ENCODE data around the gene SETD3. TPM values are rescaled to one million over a fixed set of nuclear protein-coding genes. Genes with fewer than 3 reads are reported as not detected.

SETD3 gene
- total RNA-seq, 2 experiments from 2014 or later: 63.8 to 66.3 TPM

DNA sequence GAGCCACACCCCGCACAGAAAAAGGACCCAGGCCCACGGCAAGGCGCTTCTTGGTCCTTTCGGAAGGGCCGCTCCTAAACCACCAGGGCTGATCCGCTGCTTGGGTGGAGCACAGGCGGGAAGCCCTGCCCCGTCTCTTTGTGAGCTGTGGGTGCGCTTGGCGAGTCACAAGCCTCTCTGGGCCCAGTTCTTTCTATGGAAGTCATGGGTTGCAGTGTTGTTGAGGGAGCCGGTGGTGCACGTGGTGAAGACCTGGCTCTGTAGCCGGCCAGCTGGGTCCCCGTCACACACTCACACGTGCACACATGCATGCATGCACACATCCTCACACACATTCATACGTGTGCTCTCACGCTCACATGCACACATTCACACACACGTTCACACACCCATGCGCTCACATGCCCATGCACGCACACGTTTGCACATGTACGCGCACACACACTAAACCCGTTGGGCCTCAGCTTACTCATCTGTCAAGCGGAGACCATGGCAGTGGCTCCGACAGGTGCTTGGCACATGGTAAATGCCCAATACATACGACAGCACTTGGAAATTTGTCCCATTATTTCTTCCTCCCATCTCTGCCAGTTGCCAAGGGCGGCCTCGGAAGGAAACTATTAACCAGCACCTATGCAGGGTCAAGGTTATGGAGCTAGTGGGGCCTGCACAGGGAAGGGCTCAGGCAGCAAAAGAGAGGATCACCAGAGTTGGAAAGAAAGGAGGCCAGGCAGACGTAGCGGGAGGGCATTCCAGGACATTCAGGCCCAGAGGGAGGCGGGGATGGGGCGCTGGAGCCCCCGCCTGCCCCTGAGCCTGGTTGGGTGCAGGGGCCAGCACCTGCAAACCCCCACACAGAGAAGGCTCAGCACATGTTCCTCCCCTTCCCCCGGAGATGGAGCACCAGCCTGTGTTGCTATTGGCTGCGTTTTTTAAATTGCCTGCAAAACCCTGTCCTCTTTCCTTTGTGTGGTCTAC, 96.9 kb downstream of the SETD3 start:
- H3K27me3 Mint-ChIP-seq: peaks cover 15% of the 10 kb centered on the region
- H3K9me3 Mint-ChIP-seq: no peaks in the 10 kb centered on the region
- ChIA-PET POLR2A (interaction anchor here (1.4 kb wide), 1 partner anchor 10 kb away, joined by 3 read pairs; no protein-coding TSS in a partner anchor), CTCF (interaction anchor here (1.1 kb wide), 1 partner anchor 9 kb away, joined by 3 read pairs; no protein-coding TSS in a partner anchor)
- no peak for DNase-seq
- peaks cover 9% of the 10 kb centered on the region for H3K4me1 Mint-ChIP-seq
- H3K27ac Mint-ChIP-seq: no peak overlapping the region
- no peak overlapping the region for H3K4me3 Mint-ChIP-seq
- no peaks in the 10 kb centered on the region for H3K36me3 Mint-ChIP-seq (ENCODE audit: low read depth)

DNA sequence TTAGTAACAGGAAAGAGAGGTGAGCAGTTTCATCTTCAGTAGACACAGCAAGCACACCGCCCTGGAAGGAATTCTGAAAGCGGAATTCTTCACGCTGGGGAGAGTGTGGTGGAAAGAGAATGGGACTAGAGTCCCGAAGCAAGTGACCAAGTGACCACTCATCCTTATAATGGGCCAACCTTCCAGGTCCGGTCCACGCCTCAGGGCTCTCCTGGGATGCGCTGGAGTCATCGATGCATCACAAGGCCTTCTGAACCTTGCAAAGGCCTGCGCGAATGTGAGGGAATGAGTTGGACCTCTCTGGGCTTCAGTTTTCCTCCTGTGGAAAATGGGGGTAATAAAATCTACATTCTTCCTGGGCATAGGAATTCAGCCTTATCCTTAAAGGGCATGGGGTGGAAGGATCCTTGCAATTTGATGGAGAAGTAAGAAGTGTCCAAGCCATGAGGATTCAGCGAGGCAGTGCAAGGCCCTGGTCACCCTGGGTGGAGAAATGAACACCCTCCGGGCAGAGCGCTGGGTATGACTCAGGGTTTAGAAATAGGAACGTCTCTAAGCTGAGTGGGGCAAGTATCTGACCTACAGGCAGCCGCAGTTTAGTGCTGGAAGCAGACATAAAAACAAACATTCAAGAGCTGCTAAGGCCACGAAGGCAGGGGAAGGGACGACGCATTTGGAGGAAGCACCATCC, 97.7 kb downstream of the SETD3 start:
- peaks cover 15% of the 10 kb centered on the region for H3K27me3 Mint-ChIP-seq
- POLR2A ChIA-PET: interaction anchor here (1.4 kb wide), 1 partner anchor 10 kb away, joined by 3 read pairs; no protein-coding TSS in a partner anchor

DNA sequence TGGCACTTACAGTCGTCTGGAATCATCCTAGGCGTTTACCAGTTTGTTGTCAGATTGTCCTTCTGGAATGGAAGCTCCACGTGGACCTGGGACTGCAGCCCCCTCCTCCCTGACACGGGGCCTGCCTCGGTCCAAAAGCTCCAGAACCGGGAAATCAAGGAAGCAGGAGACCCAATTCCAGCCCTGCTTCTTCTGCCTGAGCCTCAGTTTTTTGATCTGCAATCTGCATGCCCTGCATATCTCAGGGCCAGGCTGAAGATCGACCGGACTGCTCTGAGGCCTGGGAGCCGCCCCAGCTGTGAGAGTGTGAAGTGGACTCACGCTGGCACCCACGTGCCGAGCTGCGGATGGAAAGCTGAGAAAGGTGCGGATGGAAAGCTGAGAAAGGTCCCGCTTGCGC, 98.6 kb downstream of the SETD3 start:
- peaks cover 2% of the 10 kb centered on the region for H3K4me1 Mint-ChIP-seq
- no peaks in the 10 kb centered on the region for H3K36me3 Mint-ChIP-seq (ENCODE audit: low read depth)
- POLR2A ChIA-PET: no interaction called here
- peaks cover 16% of the 10 kb centered on the region for H3K27me3 Mint-ChIP-seq
- DNase-seq: no peak
- H3K27ac Mint-ChIP-seq: no peak overlapping the region
- CTCF ChIA-PET: interaction anchor here (0.6 to 1.4 kb wide), 3 partner anchors 9 to 646 kb away, joined by 3 to 8 read pairs (median 3); no protein-coding TSS in a partner anchor
- no peak overlapping the region for H3K4me3 Mint-ChIP-seq
- no peaks in the 10 kb centered on the region for H3K9me3 Mint-ChIP-seq

More for the DNA sequence above, 97.7 kb downstream of the SETD3 start:
- Mint-ChIP-seq H3K4me3 (no peak overlapping the region), H3K9me3 (no peaks in the 10 kb centered on the region), H3K27ac (no peak overlapping the region), H3K36me3 (ENCODE audit: low read depth) (no peaks in the 10 kb centered on the region), H3K4me1 (peaks cover 6% of the 10 kb centered on the region)
- CTCF ChIA-PET: interaction anchor here (1.1 kb wide), 1 partner anchor 10 kb away, joined by 3 read pairs; no protein-coding TSS in a partner anchor
- DNase-seq: no peak

DNA sequence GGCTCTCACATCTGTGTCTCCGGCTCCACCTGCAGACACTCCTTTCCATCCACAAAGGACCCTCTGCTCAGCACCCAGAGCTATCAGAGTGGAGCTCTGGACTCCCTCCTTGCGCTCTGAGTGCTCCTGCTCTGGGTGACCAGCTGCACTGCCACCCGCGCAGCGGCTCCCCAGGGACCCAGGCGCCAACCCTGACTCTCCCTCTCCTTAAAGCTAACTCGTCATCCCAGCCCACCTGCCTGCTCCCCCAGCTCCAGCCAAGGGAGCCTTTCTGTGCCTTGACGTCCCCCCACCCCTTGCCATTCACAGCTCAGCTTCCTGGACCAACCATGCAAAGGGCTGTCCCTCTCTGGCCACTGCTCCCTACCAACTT, 99.0 kb downstream of the SETD3 start:
- Mint-ChIP-seq H3K36me3 (ENCODE audit: low read depth) (no peaks in the 10 kb centered on the region), H3K9me3 (no peaks in the 10 kb centered on the region), H3K27ac (no peak overlapping the region), H3K4me1 (no peaks in the 10 kb centered on the region), H3K27me3 (peaks cover 17% of the 10 kb centered on the region), H3K4me3 (no peak overlapping the region)
- ChIA-PET POLR2A (no interaction called here), CTCF (interaction anchor here (0.6 to 1.4 kb wide), 3 partner anchors 9 to 646 kb away, joined by 3 to 8 read pairs (median 3); no protein-coding TSS in a partner anchor)
- DNase-seq: no peak

DNA sequence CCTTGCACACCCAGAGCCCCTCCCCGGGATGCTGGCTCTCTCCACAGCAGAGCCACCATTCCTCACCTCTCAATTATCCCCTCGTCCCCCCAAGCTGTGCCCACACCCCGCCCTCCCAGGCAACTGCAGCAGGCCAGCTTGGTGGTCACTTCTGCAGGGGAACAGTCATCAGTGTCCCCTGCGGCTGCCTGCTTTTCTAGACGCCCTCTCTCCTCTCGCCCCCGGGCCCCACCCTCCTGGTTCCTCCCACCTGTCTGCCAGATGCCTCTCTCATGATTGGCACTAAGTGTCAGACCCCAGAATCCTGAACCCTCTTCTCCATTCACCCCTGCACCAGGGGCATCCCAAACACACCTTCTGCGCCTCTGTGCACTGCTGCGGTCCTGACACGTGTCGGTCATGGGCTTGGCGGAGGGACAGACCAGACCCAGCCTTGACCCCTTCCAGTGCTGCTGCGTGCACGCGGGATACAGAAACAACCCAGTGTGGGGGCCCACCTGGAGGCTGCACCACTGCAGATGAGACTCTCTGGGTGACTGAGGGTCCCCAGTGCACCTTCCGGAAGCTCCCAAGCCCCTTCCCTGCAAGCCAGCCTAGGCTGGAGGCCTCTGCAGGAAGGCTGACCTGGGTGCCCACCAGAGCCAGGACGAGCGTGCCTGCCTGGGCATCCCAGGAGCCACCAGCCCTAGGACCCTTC, 99.5 kb downstream of the SETD3 start:
- Mint-ChIP-seq H3K36me3 (ENCODE audit: low read depth) (no peaks in the 10 kb centered on the region), H3K9me3 (no peaks in the 10 kb centered on the region), H3K27ac (no peak overlapping the region), H3K4me3 (no peak overlapping the region), H3K27me3 (peaks cover 17% of the 10 kb centered on the region), H3K4me1 (no peaks in the 10 kb centered on the region)
- ChIA-PET POLR2A (no interaction called here), CTCF (interaction anchor here (0.6 to 1.5 kb wide), 5 partner anchors 8 to 647 kb away, joined by 3 to 8 read pairs (median 3); no protein-coding TSS in a partner anchor)
- no peak for DNase-seq

DNA sequence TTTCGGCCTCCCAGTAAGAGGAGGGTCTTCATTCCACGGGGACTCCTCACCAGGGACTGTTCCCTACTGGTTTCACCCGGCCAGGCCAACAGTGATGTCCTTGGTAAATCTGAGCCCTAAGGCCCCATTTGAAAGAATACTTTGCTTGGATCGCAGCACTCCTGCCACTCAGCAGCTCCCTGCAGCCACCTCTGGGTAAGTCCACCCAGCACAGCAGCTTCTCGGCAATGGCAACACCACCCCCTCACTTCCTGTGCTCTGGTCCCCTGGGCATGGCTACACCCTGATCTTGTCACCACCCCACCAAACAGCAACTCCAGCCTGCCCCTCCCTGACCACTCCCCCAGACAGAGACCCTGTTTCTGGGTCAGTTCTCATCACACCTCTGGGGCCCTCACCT, 100.3 kb downstream of the SETD3 start:
- POLR2A ChIA-PET: no interaction called here
- Mint-ChIP-seq H3K36me3 (ENCODE audit: low read depth) (no peaks in the 10 kb centered on the region), H3K4me1 (no peaks in the 10 kb centered on the region), H3K27ac (no peak overlapping the region), H3K4me3 (no peak overlapping the region), H3K9me3 (no peaks in the 10 kb centered on the region), H3K27me3 (peaks cover 14% of the 10 kb centered on the region)
- CTCF ChIA-PET: interaction anchor here (0.6 to 1.7 kb wide), 4 partner anchors 9 to 36 kb away, joined by 3 to 8 read pairs (median 3); no protein-coding TSS in a partner anchor
- no peak for DNase-seq

DNA sequence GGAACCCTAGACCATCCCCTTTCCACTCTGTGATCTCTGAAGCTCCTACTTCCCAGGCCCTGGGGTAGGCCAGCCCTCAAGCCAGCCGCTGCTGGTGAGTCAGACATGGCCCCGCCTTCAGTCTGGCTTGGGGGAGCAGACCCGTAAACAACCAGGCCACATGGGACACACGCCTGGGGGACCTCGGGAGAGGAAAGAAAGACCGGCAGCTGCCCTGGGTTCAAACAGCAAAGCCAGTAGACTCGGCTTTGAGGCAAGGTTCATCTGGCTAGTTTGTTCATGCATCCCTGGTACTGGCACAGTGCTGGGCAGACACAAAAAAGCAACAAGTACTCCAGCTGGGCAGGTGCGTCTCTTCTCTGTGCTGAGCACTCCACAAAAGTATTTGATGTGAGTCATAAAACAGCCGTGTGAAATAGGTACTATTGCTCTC, 101.9 kb downstream of the SETD3 start:
- ChIA-PET CTCF (interaction anchor here (1.4 kb wide), 1 partner anchor 10 kb away, joined by 4 read pairs; no protein-coding TSS in a partner anchor), POLR2A (no interaction called here)
- no peak for DNase-seq
- Mint-ChIP-seq H3K27me3 (peaks cover 8% of the 10 kb centered on the region), H3K4me1 (no peaks in the 10 kb centered on the region), H3K36me3 (ENCODE audit: low read depth) (no peaks in the 10 kb centered on the region), H3K4me3 (no peak overlapping the region), H3K27ac (no peak overlapping the region), H3K9me3 (no peaks in the 10 kb centered on the region)

DNA sequence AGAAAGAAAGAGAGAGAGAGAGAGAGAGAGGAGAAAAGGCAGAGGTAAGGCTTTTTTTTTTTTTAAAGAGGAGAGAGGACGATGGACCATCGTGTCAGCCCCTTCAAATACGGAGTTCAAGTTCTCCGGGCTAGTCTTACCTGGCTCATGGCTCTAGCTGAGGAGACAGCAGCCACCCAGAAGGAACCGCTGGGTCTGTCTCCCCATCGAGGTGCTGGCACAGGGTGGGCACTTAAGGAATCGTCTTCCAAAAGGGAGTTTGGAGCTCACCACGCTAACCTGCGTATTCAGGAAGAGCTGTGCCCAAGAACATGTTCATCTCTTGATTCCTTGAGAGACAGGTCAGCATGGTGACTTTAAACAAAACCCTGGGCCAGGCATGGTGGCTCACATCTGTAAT, 102.7 kb downstream of the SETD3 start:
- DNase-seq: no peak
- POLR2A ChIA-PET: no interaction called here

DNA sequence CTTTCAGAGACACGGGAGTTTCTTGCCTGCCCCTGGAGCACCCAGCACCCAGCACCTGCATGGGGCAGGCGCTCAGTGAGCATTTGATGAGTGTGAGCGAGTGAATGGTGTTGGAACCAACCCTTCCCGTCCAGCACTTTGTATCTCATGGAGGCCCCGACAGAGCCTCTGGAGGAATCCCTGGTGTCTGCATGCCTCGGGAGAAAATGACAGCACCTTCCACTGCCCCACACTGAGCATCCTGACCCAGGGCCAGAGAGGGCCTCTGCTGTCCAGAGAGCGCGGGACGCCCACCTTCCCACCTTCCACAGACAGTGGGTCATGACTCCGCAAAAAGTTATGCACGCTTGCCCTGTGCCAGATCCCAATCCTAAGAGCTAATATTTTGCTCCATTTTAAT, 105.7 kb downstream of the SETD3 start:
- Mint-ChIP-seq H3K27me3 (peaks cover 12% of the 10 kb centered on the region), H3K4me1 (no peaks in the 10 kb centered on the region), H3K27ac (no peak overlapping the region), H3K4me3 (no peak overlapping the region), H3K9me3 (no peaks in the 10 kb centered on the region), H3K36me3 (ENCODE audit: low read depth) (no peaks in the 10 kb centered on the region)
- ChIA-PET CTCF (interaction anchor here (1.4 kb wide), 1 partner anchor 18 kb away, joined by 3 read pairs; no protein-coding TSS in a partner anchor), POLR2A (no interaction called here)
- DNase-seq: no peak

More for the DNA sequence above, 102.7 kb downstream of the SETD3 start:
- no peaks in the 10 kb centered on the region for H3K4me1 Mint-ChIP-seq
- CTCF ChIA-PET: interaction anchor here (0.7 to 1.4 kb wide), 2 partner anchors 11 to 355 kb away, joined by 3 to 4 read pairs; no protein-coding TSS in a partner anchor
- no peaks in the 10 kb centered on the region for H3K36me3 Mint-ChIP-seq (ENCODE audit: low read depth)
- H3K9me3 Mint-ChIP-seq: no peaks in the 10 kb centered on the region
- H3K27me3 Mint-ChIP-seq: peaks cover 16% of the 10 kb centered on the region
- H3K4me3 Mint-ChIP-seq: no peak overlapping the region
- H3K27ac Mint-ChIP-seq: no peak overlapping the region

DNA sequence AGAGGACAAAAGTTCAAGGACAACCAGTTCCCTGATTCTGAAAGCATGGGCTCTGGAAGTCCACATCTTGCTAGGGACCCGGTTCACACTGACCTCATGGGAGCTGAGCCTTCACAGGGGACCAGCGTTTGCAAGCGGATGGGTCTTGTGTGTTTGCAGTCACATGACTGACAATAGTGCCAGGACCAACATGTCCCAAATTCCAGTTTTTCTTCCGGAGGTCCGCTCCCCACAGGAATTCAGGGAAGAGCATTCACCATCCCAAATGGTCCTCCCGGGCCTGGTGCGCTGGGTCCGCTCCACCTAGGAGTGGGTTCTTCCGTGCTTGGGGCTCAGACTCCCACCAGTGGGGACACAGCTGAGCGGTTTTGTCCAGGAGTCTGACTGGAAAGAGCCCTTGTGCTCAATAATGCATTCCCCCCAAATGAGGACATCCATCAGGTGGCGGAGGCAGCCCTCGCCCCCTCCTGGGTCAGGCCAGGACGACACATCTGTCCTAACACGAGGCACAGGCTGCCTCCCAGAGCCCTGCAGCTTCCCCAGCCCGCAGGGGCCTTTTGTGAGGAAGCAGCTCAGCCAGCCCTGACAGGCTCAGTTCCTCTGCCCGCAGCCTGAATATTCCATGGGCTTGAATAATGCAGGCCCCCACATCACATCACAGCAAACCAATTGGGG, 116.9 kb downstream of the SETD3 start:
- H3K4me3 Mint-ChIP-seq: no peak overlapping the region
- no peaks in the 10 kb centered on the region for H3K36me3 Mint-ChIP-seq (ENCODE audit: low read depth)
- no peaks in the 10 kb centered on the region for H3K9me3 Mint-ChIP-seq
- no peak overlapping the region for H3K27ac Mint-ChIP-seq
- H3K4me1 Mint-ChIP-seq: no peaks in the 10 kb centered on the region
- ChIA-PET CTCF (interaction anchor here (1.4 kb wide), 1 partner anchor 25 kb away, joined by 3 read pairs; no protein-coding TSS in a partner anchor), POLR2A (no interaction called here)
- DNase-seq: no peak
- peaks cover 8% of the 10 kb centered on the region for H3K27me3 Mint-ChIP-seq

DNA sequence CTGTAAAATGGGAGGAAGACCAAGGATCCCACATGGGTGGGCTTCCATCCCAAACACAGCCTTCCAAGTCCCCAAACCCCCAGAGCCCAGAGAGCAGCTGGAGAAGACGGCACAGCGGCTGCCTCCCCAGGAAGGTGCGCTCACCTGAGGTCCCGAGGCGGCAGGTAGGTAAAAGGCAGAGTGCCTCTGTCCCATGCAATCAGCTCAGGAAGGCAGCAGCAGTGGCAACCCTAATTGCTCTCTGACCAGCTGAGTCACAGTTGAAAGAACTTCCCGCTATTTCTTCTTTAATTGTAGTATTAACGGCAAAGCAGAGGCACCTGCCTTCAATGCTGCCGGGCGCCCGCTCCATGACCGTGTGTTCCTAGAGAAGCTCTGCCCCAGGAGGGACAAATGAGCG, 117.6 kb downstream of the SETD3 start:
- POLR2A ChIA-PET: no interaction called here

DNA sequence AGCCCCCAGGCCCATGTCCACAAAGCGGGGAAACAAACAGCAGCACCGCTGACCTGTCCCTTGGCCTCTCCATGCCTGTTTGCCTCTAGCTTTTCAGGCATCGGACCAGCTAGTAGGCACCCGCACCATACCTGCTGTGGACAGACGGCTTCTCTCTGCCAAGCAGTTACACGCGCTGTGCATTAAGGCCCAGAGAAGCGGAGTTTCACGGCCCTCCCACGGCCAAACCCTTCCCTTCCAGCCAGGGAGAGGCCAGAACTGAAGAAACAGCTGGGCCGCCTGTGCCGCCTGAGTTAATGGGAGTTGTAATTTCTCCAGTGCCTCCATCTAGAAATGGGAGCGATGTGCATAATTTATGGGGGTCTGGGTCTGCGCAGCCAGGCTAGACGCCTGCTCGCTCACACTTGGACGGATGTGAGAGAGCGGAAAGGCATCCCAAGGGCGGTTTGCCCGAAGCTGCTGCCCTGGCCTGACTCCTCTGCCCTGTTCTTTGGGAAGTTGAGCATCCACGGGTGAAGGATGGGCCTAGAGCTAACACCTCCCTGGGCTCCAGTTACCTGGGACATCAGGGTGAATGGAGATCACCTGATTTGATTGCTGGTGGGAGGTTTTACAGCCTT, 119.0 kb downstream of the SETD3 start:
- DNase-seq: no peak
- ChIA-PET POLR2A (no interaction called here), CTCF (no interaction called here)
- H3K9me3 Mint-ChIP-seq: no peaks in the 10 kb centered on the region
- no peak overlapping the region for H3K27ac Mint-ChIP-seq
- peaks cover 2% of the 10 kb centered on the region for H3K27me3 Mint-ChIP-seq
- no peaks in the 10 kb centered on the region for H3K36me3 Mint-ChIP-seq (ENCODE audit: low read depth)
- H3K4me3 Mint-ChIP-seq: no peak overlapping the region
- H3K4me1 Mint-ChIP-seq: no peaks in the 10 kb centered on the region

More for the DNA sequence above, 117.6 kb downstream of the SETD3 start:
- no peaks in the 10 kb centered on the region for H3K4me1 Mint-ChIP-seq
- H3K27ac Mint-ChIP-seq: no peak overlapping the region
- H3K4me3 Mint-ChIP-seq: no peak overlapping the region
- DNase-seq: no peak
- peaks cover 6% of the 10 kb centered on the region for H3K27me3 Mint-ChIP-seq
- H3K9me3 Mint-ChIP-seq: no peaks in the 10 kb centered on the region
- H3K36me3 Mint-ChIP-seq (ENCODE audit: low read depth): no peaks in the 10 kb centered on the region
- CTCF ChIA-PET: no interaction called here
